ENCODE measurements around the gene STARD5. TPM values are rescaled to one million over a fixed set of nuclear protein-coding genes. Genes with fewer than 3 reads are reported as not detected.

Gene STARD5
- total RNA-seq, 1 donor from 2014 or later: 4.8 TPM

DNA sequence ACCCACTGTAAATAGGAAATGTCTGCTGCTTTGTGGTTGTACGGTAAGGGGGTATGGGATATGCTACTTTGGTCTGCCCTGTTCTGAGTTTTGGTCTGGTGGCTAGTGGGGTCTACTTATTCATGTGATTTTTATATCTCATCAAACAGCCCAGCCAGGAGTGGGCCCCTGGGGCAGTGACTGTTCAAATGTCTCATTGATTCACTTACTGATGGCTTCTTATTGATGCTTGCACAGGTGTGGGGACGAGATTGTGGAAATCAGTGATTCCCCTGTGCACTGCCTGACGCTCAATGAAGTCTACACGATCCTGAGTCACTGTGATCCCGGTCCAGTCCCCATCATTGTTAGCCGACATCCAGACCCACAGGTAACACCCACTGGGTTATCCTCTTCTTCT lies 38.5 kb downstream of the STARD5 start:
- TF ChIP-seq, protein P1, sequence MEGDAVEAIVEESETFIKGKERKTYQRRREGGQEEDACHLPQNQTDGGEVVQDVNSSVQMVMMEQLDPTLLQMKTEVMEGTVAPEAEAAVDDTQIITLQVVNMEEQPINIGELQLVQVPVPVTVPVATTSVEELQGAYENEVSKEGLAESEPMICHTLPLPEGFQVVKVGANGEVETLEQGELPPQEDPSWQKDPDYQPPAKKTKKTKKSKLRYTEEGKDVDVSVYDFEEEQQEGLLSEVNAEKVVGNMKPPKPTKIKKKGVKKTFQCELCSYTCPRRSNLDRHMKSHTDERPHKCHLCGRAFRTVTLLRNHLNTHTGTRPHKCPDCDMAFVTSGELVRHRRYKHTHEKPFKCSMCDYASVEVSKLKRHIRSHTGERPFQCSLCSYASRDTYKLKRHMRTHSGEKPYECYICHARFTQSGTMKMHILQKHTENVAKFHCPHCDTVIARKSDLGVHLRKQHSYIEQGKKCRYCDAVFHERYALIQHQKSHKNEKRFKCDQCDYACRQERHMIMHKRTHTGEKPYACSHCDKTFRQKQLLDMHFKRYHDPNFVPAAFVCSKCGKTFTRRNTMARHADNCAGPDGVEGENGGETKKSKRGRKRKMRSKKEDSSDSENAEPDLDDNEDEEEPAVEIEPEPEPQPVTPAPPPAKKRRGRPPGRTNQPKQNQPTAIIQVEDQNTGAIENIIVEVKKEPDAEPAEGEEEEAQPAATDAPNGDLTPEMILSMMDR (IDR thresholded peaks at IDR 0.05): no peak
- H3K9me3 ChIP-seq: no peaks in the 10 kb centered on the region
- no peak overlapping the region for H3K4me3 ChIP-seq
- H3K27me3 ChIP-seq: no peaks in the 10 kb centered on the region
- intact Hi-C loops (cut with DNase I): no loop called here
- peak in 1 of 2 donors; percentile 33 for DNase-seq (ENCODE audit: low spot score in 2 of 2)
- no peak overlapping the region for H3K27ac ChIP-seq
- H3K36me3 ChIP-seq: no peaks in the 10 kb centered on the region
- no peaks in the 10 kb centered on the region for H3K4me1 ChIP-seq

DNA sequence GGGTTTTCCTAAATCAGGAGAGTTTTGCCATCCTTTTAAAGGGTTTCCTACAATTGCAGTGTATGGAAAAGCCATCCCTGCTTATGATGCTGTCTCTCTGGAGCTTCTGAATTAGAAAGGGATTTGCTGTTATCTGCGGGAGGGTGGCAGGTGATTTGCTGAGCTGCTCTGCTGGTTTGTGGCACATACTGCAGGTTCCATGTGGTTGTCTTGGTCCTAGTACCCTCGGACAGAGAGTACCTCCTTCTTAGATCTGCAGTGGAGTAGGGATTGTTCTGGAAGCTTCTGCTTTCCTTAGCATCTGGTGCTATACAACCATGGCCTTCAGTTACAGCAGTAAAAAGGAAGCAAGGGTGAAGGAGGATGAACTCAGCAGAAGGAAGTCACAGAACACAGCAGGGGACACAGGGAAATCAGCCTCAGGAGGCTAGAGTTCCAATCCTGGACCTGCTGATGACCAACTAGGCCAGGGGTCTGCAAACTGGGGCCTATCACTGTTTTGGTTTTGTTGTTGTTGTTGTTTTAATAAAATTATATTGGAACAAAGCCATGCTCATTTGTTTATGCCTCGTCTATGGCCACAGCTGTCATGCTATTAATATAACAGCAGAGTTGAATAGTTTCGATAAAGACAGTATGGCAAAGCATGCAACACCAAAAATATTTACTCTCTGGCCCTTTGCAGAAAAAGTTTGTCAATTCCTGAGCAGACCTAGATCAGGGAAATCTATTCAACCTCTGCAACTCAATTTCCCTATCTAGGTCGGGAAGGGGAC lies 39.5 kb downstream of the STARD5 start:
- no peaks in the 10 kb centered on the region for H3K9me3 ChIP-seq
- intact Hi-C loops (cut with DNase I): no loop called here
- no peaks in the 10 kb centered on the region for H3K27me3 ChIP-seq
- no peak overlapping the region for H3K4me3 ChIP-seq
- no peak overlapping the region for H3K27ac ChIP-seq
- peak in 1 of 2 donors; percentile 34 for DNase-seq (ENCODE audit: low spot score in 2 of 2)
- TF ChIP-seq, protein P1 (IDR thresholded peaks at IDR 0.05): no peak
- no peaks in the 10 kb centered on the region for H3K4me1 ChIP-seq
- no peaks in the 10 kb centered on the region for H3K36me3 ChIP-seq

DNA sequence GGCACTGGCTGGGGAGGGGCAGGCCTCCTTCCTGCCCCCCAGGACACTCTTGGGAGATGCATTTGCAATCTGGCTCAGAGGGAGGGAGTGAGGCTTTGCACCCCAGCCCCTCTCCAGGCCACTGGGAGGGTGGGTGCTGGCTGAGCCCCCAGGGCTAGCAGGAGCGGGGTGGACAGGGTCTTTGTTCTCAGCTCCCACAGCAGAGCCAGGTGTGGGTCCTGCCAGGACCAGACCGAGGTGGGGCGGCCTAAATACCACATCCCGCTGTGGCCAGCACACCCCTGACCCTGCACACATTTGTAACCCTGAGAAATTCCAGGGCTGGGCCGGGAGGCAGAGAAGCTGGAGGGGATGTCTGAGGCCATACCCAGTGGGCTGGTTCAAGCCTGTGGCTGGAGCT lies 41.0 kb downstream of the STARD5 start:
- Histone ChIP-seq H3K9me3 (no peaks in the 10 kb centered on the region), H3K4me1 (no peaks in the 10 kb centered on the region), H3K4me3 (no peak overlapping the region), H3K36me3 (no peaks in the 10 kb centered on the region), H3K27me3 (no peaks in the 10 kb centered on the region), H3K27ac (no peak overlapping the region)
- TF ChIP-seq, protein P1 (IDR thresholded peaks at IDR 0.05): no peak
- DNase-seq (ENCODE audit: low spot score in 2 of 2): peak in 1 of 2 donors; percentile 47
- intact Hi-C loops (cut with DNase I): no loop called here

DNA sequence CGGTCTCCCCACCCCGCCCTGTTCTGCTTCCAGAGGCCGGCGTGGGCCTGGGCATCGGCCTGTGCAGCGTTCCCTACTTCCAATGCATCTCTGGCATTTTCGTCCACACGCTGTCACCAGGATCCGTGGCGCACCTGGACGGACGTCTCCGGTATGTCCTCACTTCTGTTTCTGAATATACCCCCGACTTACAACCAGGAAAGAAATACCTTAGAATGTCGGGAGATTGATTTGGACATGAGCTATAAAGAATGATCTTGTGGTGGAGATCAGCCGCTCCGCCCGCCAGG lies 41.4 kb downstream of the STARD5 start:
- H3K36me3 ChIP-seq: no peaks in the 10 kb centered on the region
- no peak for DNase-seq (ENCODE audit: low spot score in 2 of 2)
- H3K27me3 ChIP-seq: no peaks in the 10 kb centered on the region
- H3K27ac ChIP-seq: no peak overlapping the region
- TF ChIP-seq, protein P1 (IDR thresholded peaks at IDR 0.05): no peak
- H3K4me3 ChIP-seq: no peak overlapping the region
- no peaks in the 10 kb centered on the region for H3K4me1 ChIP-seq
- H3K9me3 ChIP-seq: peaks cover 0 to under 1% of the 10 kb centered on the region in 2 donors
- intact Hi-C loops (cut with DNase I): no loop called here

DNA sequence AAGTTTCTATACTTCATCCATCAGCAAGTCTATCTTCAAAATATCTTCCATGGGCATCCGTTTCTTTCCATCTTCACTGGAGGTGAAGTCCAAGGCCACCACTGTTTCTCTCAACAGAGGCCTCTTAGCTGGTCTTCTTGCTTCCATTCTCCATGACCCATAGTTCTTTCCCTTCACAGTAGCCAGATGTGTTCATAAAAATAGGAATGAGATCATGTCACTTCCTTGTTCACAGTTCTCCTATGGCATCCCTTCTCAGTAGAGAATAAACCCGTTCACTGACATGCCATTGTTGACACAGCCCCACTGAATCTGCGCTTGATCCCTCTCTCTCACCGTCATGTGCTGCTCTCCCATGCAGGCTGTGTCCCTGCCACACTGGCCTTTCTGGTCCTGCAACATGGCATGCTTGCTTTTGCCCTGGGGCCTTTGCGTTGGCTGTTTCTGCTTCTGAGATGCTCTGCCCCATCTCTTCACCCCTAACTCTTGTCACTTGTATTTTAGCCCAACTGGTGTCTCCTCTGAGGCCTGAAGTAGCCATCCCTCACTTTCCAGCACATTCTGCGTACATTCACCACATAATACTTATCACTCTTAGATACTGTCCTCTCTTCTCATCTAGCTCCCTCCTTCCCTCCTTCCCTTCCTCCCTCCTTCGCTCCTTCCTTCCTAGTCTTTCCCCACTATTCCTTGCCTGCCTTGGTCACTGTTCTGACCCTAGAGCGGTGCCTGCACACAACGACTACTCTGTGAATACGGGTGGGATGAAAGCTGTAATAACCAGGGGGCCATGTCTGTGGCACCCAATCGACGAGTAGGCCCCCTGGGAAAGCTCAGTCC lies 42.0 kb downstream of the STARD5 start:
- TF ChIP-seq, protein P1 (IDR thresholded peaks at IDR 0.05): no peak
- peak in 1 of 2 donors; percentile 44 for DNase-seq (ENCODE audit: low spot score in 2 of 2)
- H3K27me3 ChIP-seq: no peaks in the 10 kb centered on the region
- peaks cover 3 to 6% of the 10 kb centered on the region in 2 donors for H3K9me3 ChIP-seq
- no peaks in the 10 kb centered on the region for H3K36me3 ChIP-seq
- H3K27ac ChIP-seq: no peak overlapping the region
- intact Hi-C loops (cut with DNase I): no loop called here
- no peak overlapping the region for H3K4me3 ChIP-seq
- H3K4me1 ChIP-seq: no peaks in the 10 kb centered on the region
